HFF-Myc (cell line): Measurements from ENCODE around the gene PTPRK.
A peak's percentile ranks its signal among the peaks of the same experiment; 100 is the strongest.

ENCODE experiments used
- DNase-seq: peaks from one replicate; pipeline ENCODE4 v3.0.0-alpha.2; 2011; ENCODE audit warnings: low read depth; ENCODE audit errors: extremely low read depth
- H3K4me3 ChIP-seq: replicated peaks from 2 replicates; pipeline ENCODE4 v1.5.1; 2011; ENCODE audit warnings: low read depth, mild to moderate bottlenecking, control low read depth, low read length
- TF ChIP-seq, protein P1 (sequence below): IDR thresholded peaks from 2 replicates; pipeline ENCODE4 v1.5.1; 2012; ENCODE audit warnings: mild to moderate bottlenecking, low read depth, low read length, control low read depth; ENCODE audit errors: missing control alignments

The PTPRK gene

DNA sequence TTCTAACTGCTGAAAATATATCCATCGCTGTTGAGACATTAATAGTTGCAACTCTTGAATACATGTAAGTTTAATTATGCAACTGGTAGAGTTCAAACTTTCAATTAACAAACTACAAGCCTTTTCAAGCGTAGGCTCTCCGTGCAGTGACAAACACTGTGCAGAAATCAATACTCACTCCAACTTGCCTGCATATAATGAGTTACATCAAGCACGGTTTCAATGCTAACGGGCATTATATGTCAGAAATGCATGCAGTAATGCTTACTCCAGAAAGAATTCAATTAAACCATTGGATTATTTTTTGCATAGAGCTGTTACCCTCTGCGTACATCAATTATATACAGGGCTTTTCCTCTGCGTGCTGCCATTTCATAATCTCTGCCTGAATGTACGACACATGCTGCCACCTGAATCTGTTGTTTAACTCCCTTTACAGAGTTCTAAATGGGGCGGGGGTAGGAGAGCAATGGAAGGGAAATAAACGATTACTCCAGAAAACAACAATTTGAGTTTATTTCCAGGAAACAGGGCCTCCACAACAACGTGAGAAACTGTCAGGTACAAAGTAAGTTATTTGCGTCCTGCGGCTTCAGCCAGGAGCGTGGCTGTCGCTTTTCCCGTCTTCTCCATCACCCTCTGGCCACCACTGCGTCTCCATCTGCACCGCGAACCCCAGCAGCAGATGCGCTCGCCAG, 1.8 kb downstream of the PTPRK start:
- TF ChIP-seq, protein P1, sequence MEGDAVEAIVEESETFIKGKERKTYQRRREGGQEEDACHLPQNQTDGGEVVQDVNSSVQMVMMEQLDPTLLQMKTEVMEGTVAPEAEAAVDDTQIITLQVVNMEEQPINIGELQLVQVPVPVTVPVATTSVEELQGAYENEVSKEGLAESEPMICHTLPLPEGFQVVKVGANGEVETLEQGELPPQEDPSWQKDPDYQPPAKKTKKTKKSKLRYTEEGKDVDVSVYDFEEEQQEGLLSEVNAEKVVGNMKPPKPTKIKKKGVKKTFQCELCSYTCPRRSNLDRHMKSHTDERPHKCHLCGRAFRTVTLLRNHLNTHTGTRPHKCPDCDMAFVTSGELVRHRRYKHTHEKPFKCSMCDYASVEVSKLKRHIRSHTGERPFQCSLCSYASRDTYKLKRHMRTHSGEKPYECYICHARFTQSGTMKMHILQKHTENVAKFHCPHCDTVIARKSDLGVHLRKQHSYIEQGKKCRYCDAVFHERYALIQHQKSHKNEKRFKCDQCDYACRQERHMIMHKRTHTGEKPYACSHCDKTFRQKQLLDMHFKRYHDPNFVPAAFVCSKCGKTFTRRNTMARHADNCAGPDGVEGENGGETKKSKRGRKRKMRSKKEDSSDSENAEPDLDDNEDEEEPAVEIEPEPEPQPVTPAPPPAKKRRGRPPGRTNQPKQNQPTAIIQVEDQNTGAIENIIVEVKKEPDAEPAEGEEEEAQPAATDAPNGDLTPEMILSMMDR, result no peak
- no peak for DNase-seq
- peak overlapping the region; percentile 88 for H3K4me3 ChIP-seq

GRCh38 chr6:128517124-128517523, 3.3 kb downstream of the PTPRK start:
- no peak for DNase-seq
- TF ChIP-seq, protein P1, result no peak
- peak overlapping the region; percentile 88; the same call in 1 of the 2 replicates for H3K4me3 ChIP-seq

DNA sequence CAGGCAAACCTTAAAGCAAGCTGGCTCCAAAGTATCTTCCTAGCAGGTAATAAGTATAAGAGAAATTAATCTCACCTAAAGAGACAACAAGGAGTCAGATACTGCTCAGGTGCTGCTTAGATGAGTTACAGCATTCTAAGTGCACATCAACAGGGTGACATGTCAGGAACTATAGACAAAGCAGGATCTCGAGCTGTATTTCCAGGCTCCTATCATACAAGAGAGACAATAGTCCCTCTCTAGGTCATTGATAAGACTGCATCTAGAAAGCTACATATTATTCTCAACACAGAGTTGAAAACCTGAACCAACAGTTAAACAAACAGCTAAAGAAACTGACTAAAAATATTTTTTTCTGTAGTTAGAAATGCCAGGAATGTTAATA, 3.9 kb downstream of the PTPRK start:
- peak overlapping the region; percentile 19 for H3K4me3 ChIP-seq
- DNase-seq, result no peak
- TF ChIP-seq, protein P1, result no peak

DNA sequence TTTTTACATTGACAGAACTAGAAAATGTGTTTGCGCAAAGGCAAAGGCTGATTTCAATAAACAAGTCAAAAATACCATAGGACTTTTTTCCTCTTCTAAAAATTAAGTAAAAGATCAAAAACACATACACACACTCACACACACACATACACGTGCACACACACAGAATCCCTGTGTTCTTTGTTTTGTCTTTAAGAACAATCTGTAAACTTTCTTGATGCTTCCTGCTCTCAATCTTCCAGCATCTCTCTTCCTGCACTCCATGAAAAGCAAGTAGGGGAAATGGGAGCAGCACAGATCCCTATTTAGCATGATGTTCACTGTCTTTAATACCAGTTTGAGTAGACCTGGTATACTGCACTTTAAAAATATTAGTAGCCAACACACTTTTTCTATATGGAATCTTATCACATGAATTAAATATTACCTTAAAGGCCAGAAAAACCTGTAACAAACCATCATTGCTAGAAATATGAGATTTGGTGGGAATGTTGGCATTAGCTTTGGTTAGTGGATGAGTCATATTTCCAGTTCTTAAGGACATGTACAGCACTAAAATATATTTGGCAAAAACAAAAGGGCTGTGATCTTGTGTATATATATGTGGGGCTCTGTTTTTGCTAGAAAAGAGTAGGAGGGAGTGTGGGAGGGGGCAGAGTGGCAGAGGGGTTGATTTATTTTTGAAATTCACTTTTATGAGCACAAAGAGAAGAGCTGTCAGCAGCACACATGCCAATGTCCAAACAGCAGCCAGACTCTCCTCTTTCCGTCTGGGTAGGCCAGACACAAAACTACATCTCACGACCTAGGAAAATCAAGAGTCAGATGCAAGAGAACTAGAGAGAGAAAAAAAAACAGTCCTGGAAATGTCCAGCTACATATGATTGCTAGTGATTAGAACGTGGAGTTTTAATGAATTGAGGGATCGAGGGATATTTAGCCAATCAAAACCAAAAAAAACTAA, 4.6 kb downstream of the PTPRK start:
- DNase-seq, result no peak

GRCh38 chr6:128513878-128514277, 6.5 kb downstream of the PTPRK start:
- no peak overlapping the region for H3K4me3 ChIP-seq
- DNase-seq, result no peak
- TF ChIP-seq, protein P1, result no peak

More for the DNA sequence above, 4.6 kb downstream of the PTPRK start:
- TF ChIP-seq, protein P1, result no peak
- peak overlapping the region; percentile 19 for H3K4me3 ChIP-seq

DNA sequence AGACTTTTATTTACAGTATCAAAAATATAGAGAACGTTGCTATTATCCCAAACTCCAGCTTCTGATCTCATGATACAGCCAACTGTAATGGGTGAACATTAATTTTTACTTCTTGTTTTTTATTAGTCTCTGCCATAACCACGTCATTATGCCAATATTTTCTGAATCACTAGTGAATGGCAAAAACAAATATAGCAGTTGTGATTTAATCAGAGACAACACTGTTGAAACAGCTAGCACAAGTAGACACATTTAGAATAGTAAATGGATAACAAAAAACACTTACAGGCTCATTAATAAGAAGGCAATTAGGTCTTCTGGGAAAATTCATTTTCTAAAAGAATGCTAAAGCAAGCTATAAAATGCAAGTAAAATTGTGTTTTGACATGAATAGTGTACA, 8.1 kb downstream of the PTPRK start:
- TF ChIP-seq, protein P1, result no peak
- no peak for DNase-seq
- H3K4me3 ChIP-seq, result no peak overlapping the region
